Ovary (tissue), 9 donors: Measurements from ENCODE around the gene IQCC. TPM values are rescaled to one million over a fixed set of nuclear protein-coding genes. Genes with fewer than 3 reads are reported as not detected.

Experiments used
- DNase-seq, 5 donors: peaks; one replicate each; pipeline ENCODE4 v3.0.0-alpha.2; 2019 to 2020
- H3K27ac ChIP-seq, 2 donors: fragments of 200-600 bp; one replicate each; pipeline versions ENCODE4 v1.5.1 to v1.8.0; 2019 to 2022
- H3K27me3 ChIP-seq: fragments of 200-600 bp; one replicate; pipeline ENCODE4 v1.8.0; 2022
- H3K36me3 ChIP-seq: fragments of 200-600 bp; sonication (generic); one replicate; pipeline ENCODE4 v1.5.1; 2019
- H3K4me1 ChIP-seq: one replicate; pipeline ENCODE4 v1.8.1; 2013; ENCODE audit warnings: mild to moderate bottlenecking, moderate library complexity; ENCODE audit not compliant: insufficient read depth
- H3K4me3 ChIP-seq: fragments of 200-600 bp; sonication (generic); one replicate; pipeline ENCODE4 v1.5.1; 2017
- H3K9me3 ChIP-seq, 2 donors: fragments of 200-600 bp in 1 of 2; sonication (generic) in 1 of 2; one replicate each; pipeline versions ENCODE4 v1.5.1 to v1.8.1; 2013 to 2019; ENCODE audit warnings: mild to moderate bottlenecking in 1 of 2, moderate library complexity in 1 of 2
- EP300 ChIP-seq: sonication (generic); formaldehyde crosslinking; IDR thresholded peaks from one replicate; pipeline ENCODE4 v1.6.1; 2017; ENCODE audit warnings: antibody characterized with exemption
- POLR2A ChIP-seq: fragments of 450-650 bp; IDR thresholded peaks from one replicate; pipeline ENCODE4 v1.6.1; 2017; ENCODE audit warnings: antibody characterized with exemption, mild to moderate bottlenecking, moderate library complexity
- WGBS, 3 donors: extraction: QIAGEN DNeasy Blood & Tissue Kit in 1 of 3; methylation state at CpG; one replicate each; pipeline versions ENCODE4 v1.1.5 to v1.1.7; 2013 to 2017; 5-methylcytosine and 5-hydroxymethylcytosine counted together
- intact Hi-C, 4 donors: fragments of 100-400 bp; cut with DNase I; formaldehyde crosslinking; loops; one replicate each; pipeline versions ENCODE4 v1.11.0 to v1.15.1; 2022 to 2023
- polyA plus RNA-seq, 2 donors: library from polyadenylated mRNA; stranded (reverse); fragments of 200-250 nt in 1 of 2; fragments of 350-450 nt in 1 of 2; fragmentation: Illumina TruSeq in 1 of 2; extraction: RNeasy Lipid Tissue Mini Kit (QIAGEN cat#74804) in 1 of 2; gene quantifications; one replicate each; pipeline ENCODE4 v1.2.3, GENCODE V29; 2013 to 2014
- total RNA-seq, 7 donors: library from RNA; depleted of rRNA in 2 of 7; stranded (reverse); fragments of >200 nt in 2 of 7; fragmentation: NEBNext Ultra II Directional in 3 of 7; extraction: Animal tissue kit (Norgen Biotek cat#: 25700) in 3 of 7; gene quantifications; one replicate each; pipeline versions ENCODE4 v1.1.0 to v1.2.4, GENCODE V29; 2016 to 2023
- TF ChIP-seq, protein P1 (sequence below), 3 donors: fragments of 450-650 bp in 2 of 3; fragments of 200-600 bp in 1 of 3; IDR thresholded peaks; one replicate each; pipeline versions ENCODE4 v1.5.1 to v1.8.0; 2016 to 2022; ENCODE audit warnings: antibody characterized with exemption in 3 of 3, mild to moderate bottlenecking in 1 of 3
- donor health status: DM: no; HTN: no; CAD: no; lungs with moderate emphysema.
- donor health status: DM: no; HTN: no; CAD: no.
- donor health status: Bipolar disorder and iron deficiency.
- donor health status: DM: yes; HTN: yes; CAD: no.
- donor health status: DM: no; HTN: no; CAD: no.
- donor health status: DM: yes; HTN: yes; CAD: no.

IQCC gene
- total and polyA plus RNA-seq, 9 donors, result 2.3 to 4.7 (median 2.6) TPM

DNA sequence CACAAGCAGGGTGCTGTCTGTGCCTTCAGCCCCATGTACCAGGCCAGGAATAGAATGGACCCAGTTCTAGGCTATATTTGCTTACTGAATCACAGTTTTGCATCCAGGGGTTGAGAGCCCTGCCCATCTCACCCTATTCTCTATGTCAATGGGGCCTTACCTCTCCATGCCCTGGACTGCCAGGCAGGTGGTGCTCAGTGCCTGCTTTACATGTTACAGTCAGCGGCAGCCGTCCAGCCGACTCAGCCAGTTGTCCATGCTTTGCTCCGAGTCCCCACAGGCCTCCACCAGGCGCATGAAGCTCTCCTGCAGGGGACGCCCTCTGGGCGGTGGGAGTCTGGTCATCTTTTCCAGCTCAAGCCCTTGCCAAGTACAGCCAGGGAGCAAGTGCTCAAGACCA lies 29.3 kb downstream of the IQCC start:
- H3K36me3 ChIP-seq, result no peaks in the 10 kb centered on the region
- 77 to 91% (median 82%) methylated on average over 7 of the region's 7 CpGs for WGBS, 3 donors
- no peaks in the 10 kb centered on the region for H3K27me3 ChIP-seq
- no peak overlapping the region for H3K4me3 ChIP-seq
- TF ChIP-seq EP300, result no peak
- TF ChIP-seq, protein P1, sequence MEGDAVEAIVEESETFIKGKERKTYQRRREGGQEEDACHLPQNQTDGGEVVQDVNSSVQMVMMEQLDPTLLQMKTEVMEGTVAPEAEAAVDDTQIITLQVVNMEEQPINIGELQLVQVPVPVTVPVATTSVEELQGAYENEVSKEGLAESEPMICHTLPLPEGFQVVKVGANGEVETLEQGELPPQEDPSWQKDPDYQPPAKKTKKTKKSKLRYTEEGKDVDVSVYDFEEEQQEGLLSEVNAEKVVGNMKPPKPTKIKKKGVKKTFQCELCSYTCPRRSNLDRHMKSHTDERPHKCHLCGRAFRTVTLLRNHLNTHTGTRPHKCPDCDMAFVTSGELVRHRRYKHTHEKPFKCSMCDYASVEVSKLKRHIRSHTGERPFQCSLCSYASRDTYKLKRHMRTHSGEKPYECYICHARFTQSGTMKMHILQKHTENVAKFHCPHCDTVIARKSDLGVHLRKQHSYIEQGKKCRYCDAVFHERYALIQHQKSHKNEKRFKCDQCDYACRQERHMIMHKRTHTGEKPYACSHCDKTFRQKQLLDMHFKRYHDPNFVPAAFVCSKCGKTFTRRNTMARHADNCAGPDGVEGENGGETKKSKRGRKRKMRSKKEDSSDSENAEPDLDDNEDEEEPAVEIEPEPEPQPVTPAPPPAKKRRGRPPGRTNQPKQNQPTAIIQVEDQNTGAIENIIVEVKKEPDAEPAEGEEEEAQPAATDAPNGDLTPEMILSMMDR (IDR thresholded peaks at IDR 0.05), result no peak
- H3K4me1 ChIP-seq, result peaks cover 9% of the 10 kb centered on the region
- H3K27ac ChIP-seq, result peak overlapping the region; percentile 66 to 84
- no peaks in the 10 kb centered on the region for H3K9me3 ChIP-seq
- intact Hi-C loops, result no loop called here
- peak in 1 of 5 donors; percentile 32 for DNase-seq

GRCh38 chr1:32239337-32239736 lies 33.9 kb downstream of the IQCC start:
- intact Hi-C loops, result no loop called here
- Histone ChIP-seq H3K36me3 (no peaks in the 10 kb centered on the region), H3K4me3 (no peak overlapping the region), H3K27ac (peak overlapping the region in 1 of 2 donors; percentile 86), H3K4me1 (peaks cover 11% of the 10 kb centered on the region), H3K9me3 (no peaks in the 10 kb centered on the region), H3K27me3 (no peaks in the 10 kb centered on the region)
- 49 to 69% (median 61%) methylated on average over 4 of the region's 4 CpGs for WGBS, 3 donors
- no peak for DNase-seq
- TF ChIP-seq EP300, result no peak
- TF ChIP-seq, protein P1 (IDR thresholded peaks at IDR 0.05), result no peak
- no peak for TF ChIP-seq POLR2A

- H3K27ac ChIP-seq, result peak overlapping the region; percentile 16 to 86
- intact Hi-C loops, result loop anchor here in 1 of 4 donors (10.0 kb wide), 1 partner anchor 125 kb away; the partner anchor contains the start of genes FAM229A and TSSK3
- H3K4me3 ChIP-seq, result peak overlapping the region; percentile 59
- TF ChIP-seq POLR2A (no peak), EP300 (no peak)
- TF ChIP-seq, protein P1 (IDR thresholded peaks at IDR 0.05), result no peak
- peaks cover 11% of the 10 kb centered on the region for H3K4me1 ChIP-seq
- H3K9me3 ChIP-seq, result no peaks in the 10 kb centered on the region
- H3K36me3 ChIP-seq, result no peaks in the 10 kb centered on the region
- WGBS, 3 donors, result 44 to 63% (median 54%) methylated on average over 20 of the region's 20 CpGs
- no peaks in the 10 kb centered on the region for H3K27me3 ChIP-seq
- peak in 4 of 5 donors; percentile 32 to 54 (median 51) for DNase-seq
Observed at GRCh38 chr1:32239790-32240139, 34.3 kb downstream of the IQCC start.

DNA sequence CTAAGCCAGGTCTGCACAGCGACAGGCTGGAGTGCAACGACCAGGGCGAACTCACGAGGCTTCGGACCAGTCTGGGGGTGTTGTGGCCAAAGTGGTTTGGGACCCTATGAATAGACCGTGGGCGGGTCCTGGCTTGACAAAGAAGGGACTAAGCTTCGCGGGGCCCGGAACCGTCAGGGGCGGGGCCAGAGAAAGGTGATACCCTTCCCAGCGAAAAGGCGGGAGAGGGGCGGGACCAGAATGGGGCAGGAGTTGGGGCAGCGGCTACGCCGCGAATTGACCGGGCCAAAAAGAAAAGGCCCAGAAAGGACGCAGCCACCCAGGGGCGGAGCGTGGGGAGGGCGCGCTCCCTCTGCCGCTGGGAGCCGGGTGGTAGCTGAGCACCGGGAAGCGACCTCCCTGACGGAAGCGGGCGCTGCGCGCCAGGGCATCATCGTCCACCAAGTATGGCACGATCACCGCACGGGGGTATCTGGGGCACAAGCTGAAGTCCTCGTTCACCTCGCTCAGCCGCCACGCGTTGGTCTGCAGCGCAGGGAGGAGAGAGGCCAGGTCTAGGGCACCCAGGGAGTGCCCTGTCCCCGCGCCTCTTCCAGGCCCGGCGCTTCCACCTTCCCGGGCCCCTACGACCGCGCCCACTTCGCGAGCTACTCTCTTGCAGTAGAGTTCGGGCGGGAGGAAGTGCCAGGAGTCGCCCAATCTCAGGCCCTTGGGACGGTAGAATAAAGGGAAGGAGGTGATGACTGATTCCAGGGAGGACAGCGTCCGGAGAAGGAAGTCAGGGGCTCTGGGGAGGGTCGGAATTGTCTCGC lies 34.9 kb downstream of the IQCC start:
- no peak for TF ChIP-seq EP300
- peak; percentile 60 for TF ChIP-seq POLR2A
- TF ChIP-seq, protein P1 (IDR thresholded peaks at IDR 0.05), result peak; percentile 16 to 39 (median 18)
- H3K27me3 ChIP-seq, result no peaks in the 10 kb centered on the region
- no peaks in the 10 kb centered on the region for H3K9me3 ChIP-seq
- peak overlapping the region; percentile 59 for H3K4me3 ChIP-seq
- H3K36me3 ChIP-seq, result no peaks in the 10 kb centered on the region
- 2 to 3% (median 2%) methylated on average over 54 to 62 of the region's 62 CpGs for WGBS, 3 donors
- H3K4me1 ChIP-seq, result peaks cover 9% of the 10 kb centered on the region
- peak; percentile 82 to 87 (median 86) for DNase-seq
- intact Hi-C loops, result loop anchor here in 1 of 4 donors (10.0 kb wide), 1 partner anchor 124 kb away; the partner anchor contains the start of genes FAM229A and TSSK3
- H3K27ac ChIP-seq, result peak overlapping the region; percentile 58 to 86
